Hematopoietic multipotent progenitor cell treated with erythropoietin and hydrocortisone succinate and interleukin-3 and kit ligand, for 6 days (in vitro differentiated cells): ENCODE results near the gene TRIM72.
"Not testable (repeated sequence)": the region's sequence is repeated elsewhere in the genome, so short reads cannot be mapped to it uniquely, and the experiment has no call there.

Experiments
- DNase-seq: peaks from one replicate; pipeline ENCODE4 v3.0.0-alpha.2; 2015

The TRIM72 gene

DNA sequence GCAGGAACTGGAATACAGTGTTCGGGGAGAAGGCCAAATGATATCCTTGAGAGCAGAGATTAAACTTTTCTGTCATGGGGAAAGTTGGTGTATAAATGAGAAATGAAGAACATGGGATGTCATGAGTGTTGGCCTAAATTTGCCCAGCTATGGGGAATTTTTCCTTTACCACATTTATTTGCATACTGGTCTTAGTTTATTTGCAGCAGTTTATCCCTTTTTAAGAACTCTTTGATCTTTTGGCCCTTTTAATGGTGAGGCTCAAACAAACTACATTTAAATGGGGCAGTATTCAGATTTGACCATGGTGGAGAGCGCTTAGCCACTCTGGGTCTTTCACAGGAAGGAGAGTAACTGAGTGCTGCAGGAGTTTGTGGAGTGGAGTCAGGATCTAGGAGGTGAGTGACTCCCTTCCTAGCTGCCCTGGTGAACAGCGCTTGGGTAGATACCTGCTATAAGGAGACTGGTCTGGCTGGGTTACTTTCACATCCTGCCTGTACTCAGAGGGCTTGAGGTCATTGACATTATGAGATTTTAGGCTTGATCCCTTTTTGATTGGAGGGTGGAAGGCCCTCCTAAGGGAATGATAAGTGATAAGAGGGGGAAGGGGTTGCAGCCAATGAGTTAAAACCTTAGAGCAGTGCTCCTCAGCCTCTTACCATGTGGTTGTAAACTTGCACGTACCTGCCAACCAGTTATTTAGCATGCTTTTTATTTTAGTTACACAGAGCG is 22.1 kb upstream of the TRIM72 start:
- no peak for DNase-seq

DNA sequence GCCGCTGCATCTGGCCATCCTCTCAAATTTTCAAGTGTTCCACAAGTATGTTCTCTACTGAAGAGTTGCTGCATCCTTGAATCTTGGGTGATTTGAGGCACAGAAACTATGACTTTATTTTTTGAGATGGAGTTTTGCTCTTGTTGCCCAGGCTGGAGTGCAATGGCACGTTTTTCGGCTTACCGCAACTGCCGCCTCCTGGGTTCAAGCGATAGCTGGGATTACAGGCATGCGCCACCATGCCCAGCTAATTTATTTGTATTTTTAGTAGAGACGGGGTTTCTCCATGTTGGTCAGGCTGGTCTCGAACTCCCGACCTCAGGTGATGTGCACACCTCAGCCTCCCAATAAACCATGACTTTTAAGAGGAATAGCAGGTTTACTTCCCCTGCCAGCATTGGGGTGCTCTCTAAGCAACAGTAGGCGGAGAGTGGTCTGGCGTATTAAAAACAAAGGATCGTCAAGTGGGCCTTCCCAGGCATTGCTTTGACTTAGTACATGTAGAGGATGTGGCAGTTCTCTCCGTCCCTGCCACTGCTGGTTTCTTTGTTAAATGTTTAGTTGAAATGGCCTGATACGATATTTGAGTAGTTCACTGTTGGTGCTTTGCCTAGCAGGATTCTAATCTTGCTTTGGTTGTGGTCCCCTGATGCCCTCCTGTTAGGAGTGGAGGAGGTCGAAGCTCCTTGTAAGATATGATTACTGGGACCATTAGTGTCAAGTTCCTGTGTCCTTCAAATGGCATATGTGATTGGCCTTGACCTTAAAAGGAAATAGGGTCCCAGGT is 20.9 kb upstream of the TRIM72 start:
- no peak for DNase-seq

DNA sequence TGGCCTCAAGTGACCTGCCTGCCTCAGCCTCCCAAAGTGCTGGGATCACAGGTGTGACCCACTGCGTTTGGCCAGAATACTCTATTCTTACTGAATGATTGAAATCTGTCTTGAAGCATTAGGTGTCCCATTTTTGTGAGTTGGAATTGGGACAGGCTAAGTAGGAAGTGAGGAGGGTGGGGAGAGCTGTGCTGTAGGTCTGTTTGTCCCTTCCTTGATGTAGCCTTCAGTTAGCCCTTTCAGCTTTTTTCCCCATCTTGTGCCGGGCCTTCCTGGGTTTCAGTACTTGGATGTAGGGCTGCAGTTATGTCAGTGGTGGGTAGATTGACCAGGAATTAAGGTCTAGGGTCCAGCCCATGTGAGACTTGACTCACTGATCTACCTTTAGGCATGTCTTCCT is 20.0 kb upstream of the TRIM72 start:
- DNase-seq = no peak

- no peak for DNase-seq
Observed at GRCh38 chr16:31194898-31195297, 19.0 kb upstream of the TRIM72 start.

DNA sequence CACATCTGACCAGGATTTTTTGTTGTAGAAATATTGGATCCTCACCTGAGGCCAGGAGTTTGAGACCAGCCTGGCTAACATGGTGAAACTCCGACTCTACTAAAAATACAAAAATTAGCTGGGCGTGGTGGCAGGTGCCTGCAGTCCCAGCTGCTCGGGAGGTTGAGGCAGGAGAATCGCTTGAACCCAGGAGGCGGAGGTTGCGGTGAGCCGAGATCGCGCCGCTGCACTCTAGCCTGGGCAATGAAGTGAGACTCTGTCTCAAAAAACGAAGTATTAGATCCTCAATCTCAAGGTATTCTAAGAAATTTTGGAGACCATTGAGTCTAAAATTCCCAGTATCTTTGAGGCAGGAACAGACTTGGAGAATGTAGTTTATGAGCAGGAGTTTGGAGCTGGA is 18.1 kb upstream of the TRIM72 start:
- DNase-seq = not testable (repeated sequence)

GRCh38 chr16:31196324-31197088 is 17.4 kb upstream of the TRIM72 start:
- DNase-seq = no peak

DNA sequence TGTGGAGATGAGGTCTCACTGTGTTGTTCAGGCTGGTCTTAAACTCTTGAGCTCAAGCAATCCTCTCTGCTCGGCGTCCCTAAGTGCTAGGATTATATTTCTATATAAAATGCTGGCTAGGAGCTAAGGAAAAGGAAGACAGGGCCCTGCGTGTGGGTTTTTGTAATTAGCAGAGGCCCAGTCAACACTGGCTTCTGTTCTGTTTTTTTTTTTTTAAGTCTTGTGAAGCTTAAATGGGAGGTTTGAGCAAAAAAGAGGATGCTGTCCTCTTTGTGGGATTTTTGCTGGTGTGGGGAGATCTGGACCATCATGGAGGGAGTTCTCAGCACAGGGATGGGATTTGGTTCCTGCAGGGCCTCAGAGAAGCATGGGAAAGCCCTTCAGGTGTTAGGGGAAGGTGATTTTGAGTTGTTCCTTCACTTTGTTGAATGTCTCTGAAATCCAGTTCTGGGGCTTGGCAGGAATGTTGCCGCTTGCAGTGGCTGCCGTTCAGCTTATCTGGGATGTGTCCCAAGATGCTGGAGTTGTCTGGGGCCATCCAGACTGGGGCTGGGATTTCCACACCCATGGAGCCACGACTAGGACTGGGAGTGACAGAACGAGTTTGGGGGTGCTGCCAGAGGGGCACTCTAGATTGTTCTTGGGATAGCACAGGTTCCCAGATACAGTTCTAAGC is 15.6 kb upstream of the TRIM72 start:
- DNase-seq = no peak

DNA sequence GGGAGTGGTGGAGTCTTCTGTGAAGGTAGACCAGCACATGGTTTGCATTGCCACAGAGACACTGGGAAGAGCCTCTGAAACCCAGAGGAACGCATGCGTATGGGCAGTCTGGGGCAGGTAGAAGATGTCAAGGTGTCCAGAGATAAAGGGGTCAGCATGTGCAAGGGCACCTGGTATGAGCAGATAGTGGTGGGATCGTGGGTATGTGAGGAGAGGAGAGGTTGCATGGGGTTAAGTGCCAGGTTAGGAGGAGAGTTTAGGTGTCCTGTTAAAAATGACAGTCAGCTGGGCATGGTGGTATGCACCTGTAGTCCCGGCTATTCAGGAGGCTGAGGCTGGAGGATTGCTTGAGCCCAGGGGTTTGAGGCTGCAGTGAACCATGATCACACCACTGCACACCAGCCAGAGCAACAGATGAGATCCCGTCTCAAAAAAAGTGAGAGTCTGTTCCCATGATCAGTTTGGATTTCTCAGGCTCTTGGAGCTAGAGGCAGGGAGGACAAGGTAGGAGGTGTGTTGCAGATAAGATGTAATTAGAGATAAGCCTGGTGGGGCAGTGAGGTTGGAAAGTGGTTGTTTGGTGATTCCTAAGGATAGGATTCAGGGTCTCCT is 14.4 kb upstream of the TRIM72 start:
- no peak for DNase-seq

DNA sequence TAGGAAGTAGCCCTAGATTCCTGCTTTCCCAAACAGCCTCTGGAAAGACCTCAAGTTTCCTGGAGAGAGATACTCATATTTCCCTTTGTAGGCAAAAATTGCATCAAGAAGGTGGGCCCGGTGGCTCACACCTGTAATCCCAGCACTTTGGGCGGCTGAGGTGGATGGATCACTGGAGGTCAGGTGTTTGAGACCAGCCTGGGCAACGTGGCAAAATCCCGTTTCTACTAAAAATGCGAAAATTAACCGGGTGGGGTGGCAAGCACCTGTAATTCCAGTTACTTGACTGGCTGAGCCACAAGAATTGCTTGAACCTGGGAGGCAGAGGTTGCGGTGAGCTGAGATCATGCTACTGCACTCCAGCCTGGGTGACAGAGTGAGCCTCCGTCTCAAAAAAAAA is 13.8 kb upstream of the TRIM72 start:
- not testable (repeated sequence) for DNase-seq

GRCh38 chr16:31200821-31201568 is 12.9 kb upstream of the TRIM72 start:
- peak; percentile 81 for DNase-seq

DNA sequence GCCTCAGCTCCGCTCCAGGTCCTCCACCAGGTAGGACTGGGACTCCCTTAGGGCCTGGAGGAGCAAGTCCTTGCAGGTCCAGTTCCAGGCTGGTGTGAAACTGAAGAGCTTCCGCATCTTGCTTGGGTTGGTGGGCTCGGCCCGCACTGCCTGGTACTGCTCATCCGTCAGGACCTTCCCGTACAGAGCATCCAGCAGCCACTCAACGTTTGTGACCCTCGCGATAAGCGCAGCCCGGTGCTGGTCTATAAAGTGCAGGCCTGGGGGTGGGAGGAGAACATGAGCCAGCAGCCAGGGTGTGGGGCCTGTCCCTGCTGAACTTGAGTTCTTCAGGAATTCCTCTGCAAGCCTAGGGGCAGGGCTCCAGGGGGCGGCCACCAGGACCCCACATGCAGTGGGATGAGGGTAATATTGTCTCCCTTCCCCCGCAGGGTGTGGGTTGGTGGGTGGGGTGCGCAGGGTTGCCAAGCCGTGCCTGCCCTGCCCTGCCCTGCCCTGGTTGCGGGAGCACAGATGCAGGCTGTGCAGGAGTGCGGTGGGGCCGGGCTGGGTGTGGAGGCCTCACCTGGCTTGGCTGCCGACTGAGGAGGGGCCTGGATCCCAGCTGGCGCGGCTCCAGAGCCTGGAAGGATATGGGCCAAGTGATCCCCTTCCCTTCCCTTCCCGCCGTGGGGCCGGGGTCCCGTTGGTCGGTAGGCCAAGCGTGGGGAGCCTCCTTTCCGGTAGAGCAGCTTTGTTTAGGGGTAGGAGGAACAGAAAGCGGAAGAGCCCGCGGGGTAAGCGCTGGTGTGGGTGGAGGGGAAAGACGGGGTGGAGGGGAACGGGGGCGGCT is 12.1 kb upstream of the TRIM72 start:
- peak; percentile 64 for DNase-seq

- DNase-seq = peak; percentile 70
Observed at GRCh38 chr16:31202414-31203375, 11.2 kb upstream of the TRIM72 start, which contains the start of gene PYCARD. Gene PYCARD (minus strand): TSS chr16:31202760. CDS start chr16:31202690, 70 bp downstream.

- DNase-seq = no peak
Observed at GRCh38 chr16:31204871-31205666, 8.8 kb upstream of the TRIM72 start.

DNA sequence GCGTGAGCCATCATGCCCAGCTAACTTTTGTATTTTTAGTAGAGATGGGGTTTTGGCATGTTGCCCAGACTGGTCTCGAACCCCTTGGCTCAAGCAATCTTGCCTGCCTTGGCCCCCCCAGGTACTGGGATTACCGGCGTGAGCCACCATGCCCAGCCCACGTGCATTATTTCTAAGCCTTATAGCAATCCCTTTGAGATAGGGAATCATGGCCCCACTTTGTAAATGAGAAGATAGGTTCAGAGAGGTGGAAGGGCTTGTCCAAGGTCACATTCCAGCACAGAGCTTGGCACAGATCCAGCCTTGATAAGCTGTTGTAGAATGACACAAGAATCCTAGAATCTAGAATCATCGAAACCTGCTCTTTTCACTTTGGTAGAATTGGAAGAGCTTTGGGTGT is 7.1 kb upstream of the TRIM72 start:
- no peak for DNase-seq

DNA sequence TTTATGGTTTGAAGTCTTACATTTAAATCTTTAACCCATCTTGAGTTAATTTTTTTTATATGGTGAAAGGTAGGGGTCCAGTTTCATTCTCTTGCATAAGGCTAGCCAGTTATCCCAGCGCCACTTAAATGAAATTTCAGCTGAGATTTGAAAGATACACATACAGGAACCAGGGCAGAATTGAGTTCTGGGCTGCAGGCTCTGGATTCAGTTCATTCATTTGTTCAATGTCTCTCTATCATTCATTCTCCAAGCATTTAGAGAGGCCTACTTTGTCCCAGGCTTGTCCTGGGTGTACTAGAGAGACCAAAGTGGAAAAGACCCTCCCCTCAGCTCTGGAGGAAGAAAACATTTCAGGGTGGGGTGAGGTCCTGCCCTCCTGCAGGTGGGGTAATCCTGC is 577 bp upstream of the TRIM72 start:
- DNase-seq = no peak

- no peak for DNase-seq
Observed at GRCh38 chr16:31214708-31215286, 878 bp downstream of the TRIM72 start.

DNA sequence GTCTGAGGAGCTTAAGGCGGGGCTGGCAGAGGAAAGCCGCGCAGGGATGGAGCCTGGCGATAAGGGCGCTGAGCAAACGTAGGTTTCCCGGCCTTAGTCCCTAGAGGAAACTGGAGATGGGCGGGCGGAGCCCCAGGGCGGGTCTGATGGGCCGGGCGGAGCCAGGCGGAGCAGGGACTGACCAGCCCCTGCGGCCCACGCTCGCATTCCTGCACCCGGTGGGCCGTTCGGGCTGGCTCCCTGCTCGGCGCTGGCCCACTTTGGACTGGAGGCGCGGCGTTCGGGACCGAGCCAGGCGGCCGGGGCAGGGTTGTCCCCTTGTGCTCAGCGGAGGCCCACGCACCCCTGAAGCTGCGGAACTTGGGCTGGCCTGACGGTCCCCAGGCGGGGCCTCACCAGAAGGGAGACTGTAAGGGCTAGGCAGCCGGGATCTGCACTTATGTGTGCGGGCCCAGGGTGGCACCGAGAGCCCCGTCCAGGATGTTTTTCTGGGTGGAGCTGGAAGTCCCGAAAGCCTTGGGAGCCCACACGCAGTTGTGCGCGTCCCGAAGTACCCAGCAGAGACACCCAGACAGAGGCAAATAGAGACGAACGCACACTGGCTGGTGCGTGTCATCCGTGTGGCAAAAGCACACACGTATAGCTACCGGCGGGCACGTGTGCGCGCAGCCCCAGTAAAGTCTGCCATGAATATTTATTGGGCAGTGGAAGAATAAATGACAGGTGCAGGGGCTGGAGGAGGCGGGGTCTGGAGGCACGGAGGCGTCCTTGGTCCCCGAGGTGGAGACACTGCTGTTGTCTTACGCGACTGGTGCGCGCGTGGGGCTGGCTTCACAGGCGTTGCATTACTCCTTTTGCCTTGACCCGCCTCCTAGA is 1.6 kb downstream of the TRIM72 start:
- peak; percentile 60 for DNase-seq
